ENCODE data around the gene HTT-AS. TPM values are rescaled to one million over a fixed set of nuclear protein-coding genes. Genes with fewer than 3 reads are reported as not detected.

The HTT-AS gene
- not detected in 2 replicates for total RNA-seq

DNA sequence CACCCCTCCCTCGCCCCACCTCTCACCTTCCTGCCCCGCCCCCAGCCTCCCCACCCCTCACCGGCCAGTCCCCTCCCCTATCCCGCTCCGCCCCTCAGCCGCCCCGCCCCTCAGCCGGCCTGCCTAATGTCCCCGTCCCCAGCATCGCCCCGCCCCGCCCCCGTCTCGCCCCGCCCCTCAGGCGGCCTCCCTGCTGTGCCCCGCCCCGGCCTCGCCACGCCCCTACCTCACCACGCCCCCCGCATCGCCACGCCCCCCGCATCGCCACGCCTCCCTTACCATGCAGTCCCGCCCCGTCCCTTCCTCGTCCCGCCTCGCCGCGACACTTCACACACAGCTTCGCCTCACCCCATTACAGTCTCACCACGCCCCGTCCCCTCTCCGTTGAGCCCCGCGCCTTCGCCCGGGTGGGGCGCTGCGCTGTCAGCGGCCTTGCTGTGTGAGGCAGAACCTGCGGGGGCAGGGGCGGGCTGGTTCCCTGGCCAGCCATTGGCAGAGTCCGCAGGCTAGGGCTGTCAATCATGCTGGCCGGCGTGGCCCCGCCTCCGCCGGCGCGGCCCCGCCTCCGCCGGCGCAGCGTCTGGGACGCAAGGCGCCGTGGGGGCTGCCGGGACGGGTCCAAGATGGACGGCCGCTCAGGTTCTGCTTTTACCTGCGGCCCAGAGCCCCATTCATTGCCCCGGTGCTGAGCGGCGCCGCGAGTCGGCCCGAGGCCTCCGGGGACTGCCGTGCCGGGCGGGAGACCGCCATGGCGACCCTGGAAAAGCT lies at the start of gene HTT-AS, which contains the start of gene HTT:
Gene HTT-AS, minus strand, starts transcription at position 461 of the 768 bp plus-strand sequence.
Gene HTT, plus strand, starts transcription at position 604 of the 768 bp plus-strand sequence. Its CDS starts 145 bp downstream, at position 749.
- no peaks in the 10 kb centered on the region for H3K27me3 Mint-ChIP-seq
- peak; percentile 97 for DNase-seq
- H3K9me3 Mint-ChIP-seq, result no peaks in the 10 kb centered on the region
- peak within 1 kb of the TSS; percentile 96 for H3K4me3 Mint-ChIP-seq
- peaks cover 3% of the 10 kb centered on the region for H3K36me3 Mint-ChIP-seq (ENCODE audit: low read depth)
- intact Hi-C loops (cut with micrococcal nuclease), result loop anchor here (1.0 to 5.0 kb wide), 5 partner anchors 11 to 1727 kb away; partner anchors contain the start of gene UVSSA
- peaks cover 20% of the 10 kb centered on the region for H3K4me1 Mint-ChIP-seq
- H3K27ac Mint-ChIP-seq, result peak within 1 kb of the TSS; percentile 91

DNA sequence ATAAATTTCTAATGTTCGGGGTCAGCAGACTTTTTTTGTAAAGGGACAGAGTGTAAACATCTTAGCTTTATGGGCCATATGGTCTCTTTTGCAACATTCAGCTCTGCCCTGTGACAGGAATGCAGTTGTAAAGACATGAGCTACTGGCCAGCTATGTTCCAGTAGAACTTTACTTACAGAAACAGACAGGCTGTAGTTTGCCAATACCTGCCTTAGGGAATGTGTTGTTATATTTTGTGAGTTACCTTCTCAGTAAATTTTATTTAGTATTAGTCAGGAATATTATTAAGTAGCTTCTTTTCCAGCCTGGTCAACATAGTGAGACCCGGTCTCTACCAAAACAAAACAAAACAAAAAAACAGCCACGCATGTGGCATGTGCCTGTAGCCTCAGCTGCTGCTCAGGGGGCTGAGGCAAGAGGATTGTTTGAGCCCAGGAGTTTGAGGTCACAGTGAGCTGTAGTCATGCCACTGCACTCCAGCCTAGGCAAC lies 48.9 kb upstream of the HTT-AS start:
- intact Hi-C loops (cut with micrococcal nuclease), result no loop called here
- Mint-ChIP-seq H3K27ac (no peak overlapping the region), H3K9me3 (no peaks in the 10 kb centered on the region), H3K4me3 (no peak overlapping the region), H3K27me3 (no peaks in the 10 kb centered on the region), H3K36me3 (ENCODE audit: low read depth) (peaks cover 43% of the 10 kb centered on the region), H3K4me1 (peaks cover 19% of the 10 kb centered on the region)
- DNase-seq, result no peak

DNA sequence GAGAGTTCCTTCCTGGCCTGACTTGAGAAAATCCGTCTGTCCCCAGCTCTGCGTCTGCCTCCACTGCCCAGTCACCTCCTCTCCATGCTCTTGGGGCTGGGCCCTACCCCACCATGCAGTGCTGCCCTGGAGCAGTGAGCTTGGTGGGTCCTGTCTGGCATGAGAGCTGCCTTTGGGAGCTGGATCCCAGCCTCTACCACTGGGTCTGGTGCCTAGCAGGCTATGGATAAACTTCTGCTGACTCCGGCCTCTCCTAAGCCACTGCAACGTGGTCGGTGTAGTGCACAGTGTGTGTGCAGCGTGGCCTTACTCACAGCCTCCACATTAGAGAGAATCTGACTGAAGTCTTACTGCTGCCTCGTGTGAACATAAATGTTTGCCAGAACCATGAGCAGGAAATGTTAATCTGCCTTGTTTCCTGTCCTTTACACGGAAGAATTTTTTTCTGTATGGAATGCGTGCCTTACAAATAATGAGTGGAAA lies 47.8 kb upstream of the HTT-AS start:
- no peak for DNase-seq
- Mint-ChIP-seq H3K27ac (peak overlapping the region; percentile 59), H3K4me1 (peaks cover 19% of the 10 kb centered on the region), H3K4me3 (peak overlapping the region; percentile 8), H3K27me3 (no peaks in the 10 kb centered on the region), H3K9me3 (no peaks in the 10 kb centered on the region), H3K36me3 (ENCODE audit: low read depth) (peaks cover 42% of the 10 kb centered on the region)
- intact Hi-C loops (cut with micrococcal nuclease), result loop anchor here (1.0 kb wide), 1 partner anchor 16 kb away; no protein-coding TSS in a partner anchor

DNA sequence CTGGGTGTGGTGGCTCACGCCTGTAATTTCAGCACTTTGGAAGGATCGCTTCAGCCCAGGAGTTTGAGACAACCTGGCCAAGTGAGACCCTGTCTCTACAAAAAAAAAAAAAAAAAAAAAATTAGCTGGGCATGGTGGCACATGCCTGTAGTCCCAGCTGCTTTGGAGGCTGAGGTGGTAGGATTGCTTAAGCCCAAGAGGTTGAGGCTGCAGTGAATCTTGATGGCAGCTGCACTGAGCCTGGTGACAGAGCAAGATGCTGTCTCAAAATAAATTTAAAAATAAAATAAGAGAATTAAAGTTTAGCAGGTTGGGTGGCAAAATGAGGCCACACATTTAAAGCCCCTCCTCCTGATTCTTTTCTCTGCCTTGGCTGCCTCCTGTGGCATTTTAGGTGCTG lies 47.3 kb upstream of the HTT-AS start:
- Mint-ChIP-seq H3K27me3 (no peaks in the 10 kb centered on the region), H3K4me3 (no peak overlapping the region), H3K27ac (no peak overlapping the region), H3K4me1 (peaks cover 19% of the 10 kb centered on the region), H3K36me3 (ENCODE audit: low read depth) (peaks cover 38% of the 10 kb centered on the region), H3K9me3 (no peaks in the 10 kb centered on the region)
- no peak for DNase-seq
- intact Hi-C loops (cut with micrococcal nuclease), result no loop called here

DNA sequence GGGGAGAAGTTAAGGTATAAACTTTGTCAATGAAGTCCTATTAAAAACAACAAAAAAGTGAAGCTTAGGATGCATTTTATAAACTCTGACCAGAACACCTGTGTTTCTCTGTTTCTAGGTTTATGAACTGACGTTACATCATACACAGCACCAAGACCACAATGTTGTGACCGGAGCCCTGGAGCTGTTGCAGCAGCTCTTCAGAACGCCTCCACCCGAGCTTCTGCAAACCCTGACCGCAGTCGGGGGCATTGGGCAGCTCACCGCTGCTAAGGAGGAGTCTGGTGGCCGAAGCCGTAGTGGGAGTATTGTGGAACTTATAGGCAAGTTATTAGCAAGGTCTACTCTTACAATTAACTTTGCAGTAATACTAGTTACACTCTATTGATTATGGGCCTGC lies 46.8 kb upstream of the HTT-AS start:
- Mint-ChIP-seq H3K36me3 (ENCODE audit: low read depth) (peaks cover 41% of the 10 kb centered on the region), H3K27ac (no peak overlapping the region), H3K4me3 (no peak overlapping the region), H3K27me3 (no peaks in the 10 kb centered on the region), H3K9me3 (no peaks in the 10 kb centered on the region), H3K4me1 (peaks cover 19% of the 10 kb centered on the region)
- DNase-seq, result no peak
- intact Hi-C loops (cut with micrococcal nuclease), result no loop called here

DNA sequence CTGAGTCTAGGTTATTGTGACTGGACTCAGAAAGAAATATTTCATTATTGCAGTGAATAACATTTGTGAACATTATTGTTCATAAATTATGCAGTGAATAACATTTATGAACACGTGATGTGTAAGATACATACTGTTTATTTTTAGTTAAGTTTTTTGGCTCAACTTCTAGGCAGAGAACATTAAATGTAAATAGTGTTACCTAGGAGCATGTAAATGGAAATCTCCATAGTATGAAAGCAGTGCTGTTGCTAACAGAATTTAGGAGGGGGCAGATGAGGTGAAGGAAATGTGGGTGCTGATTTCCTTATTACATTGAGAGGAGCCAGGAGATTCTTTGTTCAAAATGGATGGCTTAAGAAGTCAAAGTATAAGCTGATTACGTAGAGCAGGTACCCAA lies 45.1 kb upstream of the HTT-AS start:
- Mint-ChIP-seq H3K4me1 (peaks cover 24% of the 10 kb centered on the region), H3K4me3 (no peak overlapping the region), H3K27me3 (no peaks in the 10 kb centered on the region), H3K36me3 (ENCODE audit: low read depth) (peaks cover 43% of the 10 kb centered on the region), H3K9me3 (no peaks in the 10 kb centered on the region), H3K27ac (no peak overlapping the region)
- DNase-seq, result no peak
- intact Hi-C loops (cut with micrococcal nuclease), result no loop called here

DNA sequence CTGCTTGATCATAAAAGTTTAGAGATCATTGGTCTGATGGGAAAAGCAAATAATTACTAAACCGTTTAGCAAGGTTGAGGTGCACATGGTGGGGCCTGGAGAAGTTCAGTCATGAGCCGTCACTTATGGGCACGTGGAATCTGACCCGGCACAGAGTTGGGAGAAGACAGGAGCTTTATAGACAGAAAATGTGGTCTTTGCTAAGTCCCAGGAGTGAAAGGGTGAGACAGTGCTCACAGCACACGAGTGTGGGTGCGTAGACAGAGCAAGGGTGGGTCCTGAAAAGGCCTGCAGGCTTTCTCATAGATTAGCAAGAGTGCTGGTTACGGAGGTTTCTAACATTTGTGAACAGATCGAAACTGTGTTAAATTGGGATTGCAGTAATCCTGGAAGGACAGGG lies 44.0 kb upstream of the HTT-AS start:
- DNase-seq, result no peak
- Mint-ChIP-seq H3K9me3 (no peaks in the 10 kb centered on the region), H3K36me3 (ENCODE audit: low read depth) (peaks cover 40% of the 10 kb centered on the region), H3K27ac (no peak overlapping the region), H3K4me1 (peaks cover 16% of the 10 kb centered on the region), H3K27me3 (no peaks in the 10 kb centered on the region), H3K4me3 (no peak overlapping the region)
- intact Hi-C loops (cut with micrococcal nuclease), result no loop called here

DNA sequence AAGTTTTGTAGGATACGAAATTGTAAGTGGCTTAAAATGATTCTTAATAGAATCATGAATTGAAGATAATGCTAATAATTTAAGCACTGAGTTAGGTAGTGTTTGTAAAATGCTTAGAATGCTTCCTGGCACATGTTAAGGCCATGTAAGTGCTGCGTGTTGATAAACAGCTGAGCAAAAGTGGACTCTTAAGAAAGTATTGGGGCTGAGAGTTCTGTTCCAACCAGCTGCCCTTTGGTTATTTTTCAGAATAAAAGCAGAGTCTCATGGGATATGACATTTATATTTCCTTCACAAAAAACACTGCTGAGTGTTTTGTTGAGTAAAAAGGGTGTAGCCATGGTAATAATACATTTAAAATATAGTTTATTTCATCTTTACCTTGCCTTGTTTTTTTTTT lies 42.6 kb upstream of the HTT-AS start:
- H3K9me3 Mint-ChIP-seq, result no peaks in the 10 kb centered on the region
- H3K4me3 Mint-ChIP-seq, result no peak overlapping the region
- H3K27ac Mint-ChIP-seq, result no peak overlapping the region
- peaks cover 8% of the 10 kb centered on the region for H3K4me1 Mint-ChIP-seq
- no peaks in the 10 kb centered on the region for H3K27me3 Mint-ChIP-seq
- peaks cover 41% of the 10 kb centered on the region for H3K36me3 Mint-ChIP-seq (ENCODE audit: low read depth)
- intact Hi-C loops (cut with micrococcal nuclease), result no loop called here
- no peak for DNase-seq

DNA sequence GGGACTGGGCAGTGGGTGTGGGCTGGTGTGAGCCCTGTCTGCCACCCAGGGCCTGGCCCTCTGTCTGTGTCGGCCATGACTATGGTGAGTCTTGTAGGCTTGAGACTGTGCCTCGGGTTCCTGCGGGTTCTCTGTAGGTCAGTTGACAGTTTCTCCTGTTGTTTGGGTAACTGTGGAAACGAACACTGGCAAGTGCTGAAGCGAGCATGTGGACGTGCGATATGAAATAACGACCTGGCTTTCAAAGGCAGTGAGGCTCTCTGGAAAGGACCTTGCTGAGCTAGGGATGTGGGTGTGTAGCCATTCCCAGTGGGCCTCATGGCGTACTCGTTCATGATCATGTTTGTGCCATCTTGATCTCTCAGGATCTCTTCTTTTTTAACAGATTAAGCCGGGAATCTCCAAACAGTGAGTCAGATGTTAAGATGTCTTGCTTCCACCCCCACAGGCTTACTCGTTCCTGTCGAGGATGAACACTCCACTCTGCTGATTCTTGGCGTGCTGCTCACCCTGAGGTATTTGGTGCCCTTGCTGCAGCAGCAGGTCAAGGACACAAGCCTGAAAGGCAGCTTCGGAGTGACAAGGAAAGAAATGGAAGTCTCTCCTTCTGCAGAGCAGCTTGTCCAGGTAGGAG lies 41.4 kb upstream of the HTT-AS start:
- no peak for DNase-seq
- intact Hi-C loops (cut with micrococcal nuclease), result no loop called here
- Mint-ChIP-seq H3K4me1 (peaks cover 8% of the 10 kb centered on the region), H3K36me3 (ENCODE audit: low read depth) (peaks cover 42% of the 10 kb centered on the region), H3K4me3 (no peak overlapping the region), H3K27me3 (no peaks in the 10 kb centered on the region), H3K9me3 (no peaks in the 10 kb centered on the region), H3K27ac (no peak overlapping the region)

DNA sequence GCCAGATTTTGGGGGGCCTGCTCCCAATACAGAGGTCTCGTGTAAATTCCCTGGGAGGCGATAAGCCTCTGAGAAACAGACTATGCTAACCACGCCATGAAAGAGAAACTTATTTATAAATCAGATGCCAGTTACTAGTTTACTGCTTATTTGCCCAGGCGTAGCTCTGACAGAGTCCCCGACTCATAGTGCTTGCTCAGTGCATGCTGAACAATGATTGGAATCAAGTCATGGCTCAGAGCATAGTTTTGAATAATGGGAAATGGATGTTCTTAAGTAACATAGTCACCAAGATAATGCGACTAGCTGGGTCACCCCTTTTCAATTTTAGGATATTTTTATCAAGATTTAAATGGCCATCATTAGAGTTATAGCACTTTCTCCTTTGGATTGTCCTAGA lies 40.0 kb upstream of the HTT-AS start:
- Mint-ChIP-seq H3K27ac (no peak overlapping the region), H3K36me3 (ENCODE audit: low read depth) (peaks cover 52% of the 10 kb centered on the region)

DNA sequence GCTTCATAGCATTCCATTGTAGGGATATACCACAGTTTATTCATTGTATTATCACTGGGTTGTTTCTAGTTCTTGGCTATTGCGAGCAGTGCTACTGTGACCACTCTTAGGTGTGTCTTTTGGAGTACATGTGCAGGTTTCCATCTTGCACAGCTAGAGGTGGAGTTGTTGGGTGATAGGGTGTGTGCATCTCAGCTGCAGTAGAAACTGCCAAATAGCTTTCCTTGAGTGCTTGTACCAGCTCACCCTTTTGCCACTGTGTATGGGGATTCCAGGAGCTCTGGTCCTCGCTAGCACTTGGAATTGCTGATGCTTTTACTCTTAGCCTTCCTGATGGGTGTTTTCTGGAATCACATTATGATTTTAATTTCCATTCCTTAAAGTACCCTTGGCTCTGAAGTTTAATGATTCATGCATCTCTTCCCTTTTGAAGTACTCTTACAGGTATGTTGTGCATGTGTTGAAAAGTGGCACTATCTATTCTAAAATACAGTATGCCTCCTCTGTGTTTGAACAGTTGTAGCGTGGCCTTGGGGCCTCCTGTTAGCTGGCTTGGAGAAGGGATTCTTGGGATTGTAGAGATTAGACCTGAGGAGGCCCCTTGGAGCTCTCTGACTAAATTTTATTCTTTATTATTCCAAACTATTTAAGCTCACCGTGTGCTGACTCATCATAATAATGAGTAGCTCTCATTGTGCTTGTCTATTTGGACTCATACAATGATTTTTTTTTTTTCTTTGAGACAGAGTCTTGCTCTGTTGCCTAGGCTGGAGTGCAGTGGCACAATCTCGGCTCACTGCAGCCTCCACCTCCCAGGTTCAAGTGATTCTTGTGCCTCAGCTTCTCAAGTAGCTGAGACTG lies 38.5 kb upstream of the HTT-AS start:
- H3K4me1 Mint-ChIP-seq, result peaks cover 9% of the 10 kb centered on the region
- H3K36me3 Mint-ChIP-seq (ENCODE audit: low read depth), result peaks cover 47% of the 10 kb centered on the region
- no peaks in the 10 kb centered on the region for H3K9me3 Mint-ChIP-seq
- H3K4me3 Mint-ChIP-seq, result no peak overlapping the region
- H3K27me3 Mint-ChIP-seq, result no peaks in the 10 kb centered on the region
- H3K27ac Mint-ChIP-seq, result no peak overlapping the region
- intact Hi-C loops (cut with micrococcal nuclease), result no loop called here
- DNase-seq, result no peak

More for the DNA sequence above, 40.0 kb upstream of the HTT-AS start:
- Mint-ChIP-seq H3K4me1 (peaks cover 10% of the 10 kb centered on the region), H3K9me3 (no peaks in the 10 kb centered on the region), H3K27me3 (no peaks in the 10 kb centered on the region), H3K4me3 (no peak overlapping the region)
- intact Hi-C loops (cut with micrococcal nuclease), result no loop called here
- DNase-seq, result no peak

DNA sequence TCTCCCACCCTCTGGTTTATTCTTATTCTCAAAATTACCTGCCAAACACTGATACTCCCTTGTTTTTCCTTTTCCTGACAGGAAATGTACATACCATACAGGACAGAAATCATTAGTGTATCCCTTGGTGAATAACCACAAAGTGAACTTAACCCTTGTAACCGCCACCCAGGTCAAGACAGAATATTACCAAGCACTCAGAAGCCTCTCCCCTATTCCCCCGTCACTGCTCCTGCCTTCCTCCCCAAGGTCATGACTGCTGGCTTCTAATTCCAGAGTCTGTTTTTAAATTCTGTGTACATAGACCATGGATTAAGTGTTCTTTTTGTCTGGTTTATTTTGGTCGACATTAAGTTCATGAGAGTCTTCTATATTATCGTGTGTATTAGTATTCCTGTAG lies 37.9 kb upstream of the HTT-AS start:
- Mint-ChIP-seq H3K27me3 (no peaks in the 10 kb centered on the region), H3K4me3 (no peak overlapping the region), H3K4me1 (peaks cover 9% of the 10 kb centered on the region), H3K9me3 (no peaks in the 10 kb centered on the region), H3K27ac (no peak overlapping the region), H3K36me3 (ENCODE audit: low read depth) (peaks cover 50% of the 10 kb centered on the region)
- intact Hi-C loops (cut with micrococcal nuclease), result no loop called here
- DNase-seq, result no peak

DNA sequence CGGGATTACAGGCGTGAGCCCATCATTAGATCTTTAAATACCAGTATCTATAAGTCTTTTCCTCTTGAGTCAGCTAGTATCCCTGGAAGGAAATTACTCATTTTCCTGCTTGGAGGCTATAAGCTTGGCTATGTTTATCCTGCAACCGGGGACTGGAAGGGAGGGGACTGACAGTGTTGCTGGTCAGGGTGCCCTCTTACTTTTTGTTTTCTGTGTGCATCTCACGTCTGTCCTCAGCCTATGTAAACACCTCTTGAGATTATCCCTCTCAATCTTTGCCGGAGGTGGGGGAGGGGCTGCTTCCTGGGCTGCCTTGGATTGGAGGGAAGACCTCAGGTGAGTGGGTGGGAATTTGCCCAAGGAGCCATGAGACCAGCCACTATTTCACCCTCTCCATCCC lies 37.1 kb upstream of the HTT-AS start:
- no peak for DNase-seq
- Mint-ChIP-seq H3K4me1 (peaks cover 11% of the 10 kb centered on the region), H3K36me3 (ENCODE audit: low read depth) (peaks cover 51% of the 10 kb centered on the region), H3K27ac (no peak overlapping the region), H3K9me3 (no peaks in the 10 kb centered on the region), H3K27me3 (no peaks in the 10 kb centered on the region), H3K4me3 (no peak overlapping the region)
- intact Hi-C loops (cut with micrococcal nuclease), result no loop called here
